WTC11 (cell line): Measurements from ENCODE around the gene USF2. TPM values are rescaled to one million over a fixed set of nuclear protein-coding genes. Genes with fewer than 3 reads are reported as not detected.
A peak's percentile ranks its signal among the peaks of the same experiment; 100 is the strongest.

Source experiments
- ATAC-seq: fragments of 200-7000 bp; cut with Tn5 transposase; 2 replicates; pipeline ENCODE4 v1.10.0; 2021; ENCODE audit warnings: mild to moderate bottlenecking, moderate library complexity
- CTCF ChIA-PET: fragments of 300-600 bp; sonication (Branson Sonifier 250); formaldehyde crosslinking; loops from one replicate; lab custom pipeline; 2021; ENCODE audit warnings: antibody characterized with exemption; lab: Charles Lee
- POLR2A ChIA-PET: fragments of 350-600 bp; sonication (Branson Sonifier 250); formaldehyde crosslinking; loops from one replicate; lab custom pipeline; 2021; ENCODE audit warnings: antibody characterized with exemption; lab: Charles Lee
- DNase-seq: peaks from one replicate; pipeline ENCODE4 v3.0.0; 2021; ENCODE audit warnings: low spot score
- H3K27ac Mint-ChIP-seq: 2 replicates; pipeline ENCODE4 v1.8.0; 2021; ENCODE audit warnings: mixed read lengths
- H3K27me3 Mint-ChIP-seq: 2 replicates; pipeline ENCODE4 v1.8.0; 2021; ENCODE audit warnings: low read depth, mild to moderate bottlenecking, moderate library complexity, mixed read lengths
- H3K36me3 Mint-ChIP-seq: 2 replicates; pipeline ENCODE4 v1.8.0; 2021; ENCODE audit warnings: mixed read lengths
- H3K4me1 Mint-ChIP-seq: 2 replicates; pipeline ENCODE4 v1.8.0; 2022; ENCODE audit warnings: mixed read lengths
- H3K4me3 Mint-ChIP-seq: 2 replicates; pipeline ENCODE4 v1.8.0; 2021; ENCODE audit warnings: mild to moderate bottlenecking, moderate library complexity, mixed read lengths
- H3K9me3 Mint-ChIP-seq: 2 replicates; pipeline ENCODE4 v1.8.0; 2021; ENCODE audit warnings: mixed read lengths
- CREM ChIP-seq: sonication (generic); formaldehyde crosslinking; IDR thresholded peaks from 2 replicates; pipeline ENCODE4 v1.8.1; 2022; ENCODE audit warnings: mild to moderate bottlenecking, missing genetic modification reagents, moderate library complexity
- E2F4 ChIP-seq: sonication (generic); formaldehyde crosslinking; IDR thresholded peaks from 2 replicates; pipeline ENCODE4 v1.8.1; 2022; ENCODE audit warnings: low read depth, mild to moderate bottlenecking, moderate library complexity, missing genetic modification reagents, borderline replicate concordance
- ESRRA ChIP-seq: sonication (generic); formaldehyde crosslinking; IDR thresholded peaks from 2 replicates; pipeline ENCODE4 v1.8.1; 2022; ENCODE audit warnings: mild to moderate bottlenecking, missing genetic modification reagents, borderline replicate concordance
- GABPB1 ChIP-seq: sonication (generic); formaldehyde crosslinking; IDR thresholded peaks from 2 replicates; pipeline ENCODE4 v1.8.1; 2023; ENCODE audit warnings: mild to moderate bottlenecking, missing genetic modification reagents
- GRHL2 ChIP-seq: fragments of 250-450 bp; sonication (Bioruptor Pico); IDR thresholded peaks from 2 replicates; pipeline ENCODE4 v1.8.0; 2022; ENCODE audit warnings: mild to moderate bottlenecking, moderate library complexity; ENCODE audit not compliant: insufficient replicate concordance, severe bottlenecking
- JAZF1 ChIP-seq: fragments of 250-450 bp; sonication (Bioruptor Pico); IDR thresholded peaks from 2 replicates; pipeline ENCODE4 v1.9.0; 2021; ENCODE audit warnings: moderate library complexity, mild to moderate bottlenecking, inconsistent platforms
- MAX ChIP-seq: sonication (generic); formaldehyde crosslinking; IDR thresholded peaks from 2 replicates; pipeline ENCODE4 v1.8.0; 2022; ENCODE audit warnings: mild to moderate bottlenecking, missing genetic modification reagents
- MLX ChIP-seq: sonication (generic); formaldehyde crosslinking; IDR thresholded peaks from 2 replicates; pipeline ENCODE4 v1.8.1; 2023; ENCODE audit warnings: mild to moderate bottlenecking, missing genetic modification reagents, moderate library complexity
- NFE2L1 ChIP-seq: sonication (generic); formaldehyde crosslinking; IDR thresholded peaks from 2 replicates; pipeline ENCODE4 v1.8.1; 2023; ENCODE audit warnings: missing genetic modification reagents
- NFYB ChIP-seq: sonication (generic); formaldehyde crosslinking; conservative IDR thresholded peaks from 2 replicates; pipeline ENCODE4 v1.8.0; 2022; ENCODE audit warnings: low read depth, missing genetic modification reagents
- PREB ChIP-seq: sonication (generic); formaldehyde crosslinking; IDR thresholded peaks from 2 replicates; pipeline ENCODE4 v1.8.1; 2022; ENCODE audit warnings: mild to moderate bottlenecking, missing genetic modification reagents, moderate library complexity, borderline replicate concordance
- SP1 ChIP-seq: sonication (generic); formaldehyde crosslinking; conservative IDR thresholded peaks from 2 replicates; pipeline ENCODE4 v1.8.1; 2022; ENCODE audit warnings: missing genetic modification reagents
- STAT6 ChIP-seq: sonication (generic); formaldehyde crosslinking; conservative IDR thresholded peaks from 2 replicates; pipeline ENCODE4 v1.8.1; 2023; ENCODE audit warnings: mild to moderate bottlenecking, low read depth, missing genetic modification reagents, moderate library complexity
- TCF7 ChIP-seq: sonication (generic); formaldehyde crosslinking; IDR thresholded peaks from 2 replicates; pipeline ENCODE4 v1.8.0; 2022; ENCODE audit warnings: mild to moderate bottlenecking, low read depth, missing genetic modification reagents, moderate library complexity
- TEAD4 ChIP-seq: sonication (generic); formaldehyde crosslinking; IDR thresholded peaks from 2 replicates; pipeline ENCODE4 v1.8.0; 2022; ENCODE audit warnings: mild to moderate bottlenecking, missing genetic modification reagents
- ZBTB21 ChIP-seq: sonication (generic); formaldehyde crosslinking; IDR thresholded peaks from 2 replicates; pipeline ENCODE4 v1.8.1; 2023; ENCODE audit warnings: mild to moderate bottlenecking, missing genetic modification reagents, borderline replicate concordance
- ZMAT4 ChIP-seq: fragments of 250-450 bp; sonication (Bioruptor Pico); IDR thresholded peaks from 2 replicates; pipeline ENCODE4 v1.9.0; 2021; ENCODE audit warnings: mild to moderate bottlenecking
- ZNF396 ChIP-seq: fragments of 250-450 bp; sonication (Bioruptor Pico); IDR thresholded peaks from 2 replicates; pipeline ENCODE4 v1.8.0; 2021; ENCODE audit warnings: mild to moderate bottlenecking, moderate library complexity, borderline replicate concordance
- ZNF423 ChIP-seq: fragments of 250-450 bp; sonication (Bioruptor Pico); IDR thresholded peaks from 2 replicates; pipeline ENCODE4 v2.1.2; 2022; ENCODE audit warnings: mild to moderate bottlenecking, moderate library complexity
- total RNA-seq: library from RNA; stranded (reverse); gene quantifications from 3 replicates; pipeline ENCODE4 v1.2.3, GENCODE V29; 2021
- TF ChIP-seq, protein P1 (sequence below): sonication (generic); formaldehyde crosslinking; conservative IDR thresholded peaks from 2 replicates; pipeline ENCODE4 v1.8.1; 2022; ENCODE audit warnings: mild to moderate bottlenecking, missing genetic modification reagents
- TF ChIP-seq, protein P2 (sequence below): sonication (generic); formaldehyde crosslinking; IDR thresholded peaks from 2 replicates; pipeline ENCODE4 v1.8.1; 2022; ENCODE audit warnings: missing genetic modification reagents, borderline replicate concordance

Gene USF2
- total RNA-seq, 1 experiment from 2014 or later = 109 TPM

DNA sequence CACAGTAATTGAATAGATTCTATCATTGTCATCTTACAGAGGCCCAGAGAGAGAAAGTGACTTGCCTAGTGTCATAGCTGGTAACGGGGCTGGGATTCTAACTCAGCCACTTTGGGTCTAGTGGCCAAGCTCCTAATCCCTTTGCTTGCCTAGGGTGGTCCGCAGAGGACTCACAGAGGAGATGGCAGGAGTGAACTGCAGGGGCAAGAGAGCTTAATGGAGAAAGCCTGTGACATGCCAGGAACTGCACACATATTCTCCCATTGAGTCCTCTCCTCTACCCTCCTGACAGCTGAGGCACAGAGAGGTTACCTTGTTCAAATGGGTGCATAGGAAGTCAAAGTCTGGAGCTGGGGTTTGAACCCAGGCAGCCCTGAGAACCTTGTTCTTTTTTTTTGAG, 17.3 kb upstream of the USF2 start:
- peak overlapping the region; percentile 98 for H3K4me3 Mint-ChIP-seq
- H3K27ac Mint-ChIP-seq = no peak overlapping the region
- no peaks in the 10 kb centered on the region for H3K27me3 Mint-ChIP-seq
- TF ChIP-seq, protein P1, sequence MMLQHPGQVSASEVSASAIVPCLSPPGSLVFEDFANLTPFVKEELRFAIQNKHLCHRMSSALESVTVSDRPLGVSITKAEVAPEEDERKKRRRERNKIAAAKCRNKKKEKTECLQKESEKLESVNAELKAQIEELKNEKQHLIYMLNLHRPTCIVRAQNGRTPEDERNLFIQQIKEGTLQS = no peak
- TF ChIP-seq, protein P2, sequence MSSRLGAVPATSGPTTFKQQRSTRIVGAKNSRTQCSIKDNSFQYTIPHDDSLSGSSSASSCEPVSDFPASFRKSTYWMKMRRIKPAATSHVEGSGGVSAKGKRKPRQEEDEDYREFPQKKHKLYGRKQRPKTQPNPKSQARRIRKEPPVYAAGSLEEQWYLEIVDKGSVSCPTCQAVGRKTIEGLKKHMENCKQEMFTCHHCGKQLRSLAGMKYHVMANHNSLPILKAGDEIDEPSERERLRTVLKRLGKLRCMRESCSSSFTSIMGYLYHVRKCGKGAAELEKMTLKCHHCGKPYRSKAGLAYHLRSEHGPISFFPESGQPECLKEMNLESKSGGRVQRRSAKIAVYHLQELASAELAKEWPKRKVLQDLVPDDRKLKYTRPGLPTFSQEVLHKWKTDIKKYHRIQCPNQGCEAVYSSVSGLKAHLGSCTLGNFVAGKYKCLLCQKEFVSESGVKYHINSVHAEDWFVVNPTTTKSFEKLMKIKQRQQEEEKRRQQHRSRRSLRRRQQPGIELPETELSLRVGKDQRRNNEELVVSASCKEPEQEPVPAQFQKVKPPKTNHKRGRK = no peak
- TF ChIP-seq ESRRA = no peak
- TF ChIP-seq JAZF1 (CRISPR knock-in tag) = no peak
- no peak for TF ChIP-seq NFE2L1 (CRISPR knock-in tag)
- TF ChIP-seq TCF7 (CRISPR knock-in tag) = no peak
- TF ChIP-seq STAT6 (CRISPR knock-in tag) = no peak
- TF ChIP-seq MAX (CRISPR knock-in tag) = no peak
- no peak for TF ChIP-seq ZNF396 (CRISPR knock-in tag)
- H3K36me3 Mint-ChIP-seq = peaks cover 61% of the 10 kb centered on the region
- peaks cover 45% of the 10 kb centered on the region for H3K4me1 Mint-ChIP-seq
- POLR2A ChIA-PET = no interaction called here
- ATAC-seq (no peak), DNase-seq (no peak)
- CTCF ChIA-PET = interaction anchor here (1.7 kb wide), 1 partner anchor 18 kb away, joined by 6 read pairs; no protein-coding TSS in a partner anchor
- no peaks in the 10 kb centered on the region for H3K9me3 Mint-ChIP-seq

GRCh38 chr19:35253316-35254286, 15.2 kb upstream of the USF2 start:
- CTCF ChIA-PET = interaction anchor here (1.8 kb wide), 1 partner anchor 111 kb away, joined by 4 read pairs; the partner anchor contains the start of gene FXYD7
- no peak; the same call in 1 of the 2 replicates for ATAC-seq
- POLR2A ChIA-PET = no interaction called here
- Mint-ChIP-seq H3K4me3 (no peak overlapping the region; the same call in 1 of the 2 replicates), H3K9me3 (no peaks in the 10 kb centered on the region), H3K27me3 (no peaks in the 10 kb centered on the region), H3K27ac (peak overlapping the region; percentile 16; the same call in 1 of the 2 replicates), H3K4me1 (peaks cover 34% of the 10 kb centered on the region), H3K36me3 (peaks cover 63% of the 10 kb centered on the region)
- peak; percentile 17 for DNase-seq
- no peak for TF ChIP-seq TCF7 (CRISPR knock-in tag)
- no peak for TF ChIP-seq E2F4 (CRISPR knock-in tag)
- TF ChIP-seq SP1 (CRISPR knock-in tag) = peak; percentile 32; the same call in 1 of the 2 replicates
- TF ChIP-seq GABPB1 (CRISPR knock-in tag) = no peak
- 0 out of 2 replicates have a peak, but pooled peaks have one; percentile 17 for TF ChIP-seq NFE2L1 (CRISPR knock-in tag)
- TF ChIP-seq TEAD4 = no peak
- no peak for TF ChIP-seq NFYB (CRISPR knock-in tag)
- TF ChIP-seq GRHL2 (CRISPR knock-in tag) = no peak
- no peak for TF ChIP-seq ZBTB21 (CRISPR knock-in tag)
- TF ChIP-seq CREM (CRISPR knock-in tag) = no peak
- TF ChIP-seq ZMAT4 (CRISPR knock-in tag) = no peak
- no peak for TF ChIP-seq MLX (CRISPR knock-in tag)
- peak; percentile 86; the same call in 1 of the 2 replicates for TF ChIP-seq ZNF423 (CRISPR knock-in tag)
- TF ChIP-seq PREB (CRISPR knock-in tag) = no peak
